Right lobe of liver (tissue), 6 donors: Measurements from ENCODE around the gene MEF2C. TPM values are rescaled to one million over a fixed set of nuclear protein-coding genes. Genes with fewer than 3 reads are reported as not detected.

Experiments
- ATAC-seq, 4 donors: fragments of 200-7000 bp; cut with Tn5 transposase; one replicate each; pipeline ENCODE4 v1.9.1; 2020; ENCODE audit warnings: mild to moderate bottlenecking in 4 of 4, moderate library complexity in 4 of 4
- DNase-seq, 3 donors: peaks; one replicate each; pipeline ENCODE4 v3.0.0-alpha.2; 2020
- H3K27ac ChIP-seq, 3 donors: fragments of 200-600 bp; one replicate each; pipeline ENCODE4 v1.8.0; 2022
- H3K27me3 ChIP-seq, 2 donors: fragments of 200-600 bp; one replicate each; pipeline ENCODE4 v1.8.0; 2022
- H3K36me3 ChIP-seq, 4 donors: fragments of 200-600 bp; sonication (generic) in 1 of 4; one replicate each; pipeline versions ENCODE4 v1.5.1 to v1.8.0; 2017 to 2022; ENCODE audit warnings: control low read depth in 1 of 4
- H3K4me1 ChIP-seq, 4 donors: fragments of 200-600 bp; sonication (generic) in 1 of 4; one replicate each; pipeline versions ENCODE4 v1.5.1 to v1.8.0; 2017 to 2022; ENCODE audit warnings: control low read depth in 1 of 4
- H3K4me3 ChIP-seq, 3 donors: fragments of 200-600 bp; one replicate each; pipeline ENCODE4 v1.8.0; 2022
- H3K9me3 ChIP-seq, 4 donors: fragments of 200-600 bp; sonication (generic) in 1 of 4; one replicate each; pipeline versions ENCODE4 v1.5.1 to v1.8.0; 2017 to 2022; ENCODE audit warnings: control low read depth in 1 of 4
- POLR2A ChIP-seq: fragments of 450-650 bp; IDR thresholded peaks from one replicate; pipeline ENCODE4 v1.6.1; 2017; ENCODE audit warnings: antibody characterized with exemption, mild to moderate bottlenecking
- WGBS: methylation state at CpG from one replicate; pipeline ENCODE4 v1.1.6; 2018; ENCODE audit warnings: low coverage, low lambda C conversion rate; ENCODE audit not compliant: insufficient coverage; ENCODE audit errors: missing lambda C conversion rate; 5-methylcytosine and 5-hydroxymethylcytosine counted together
- intact Hi-C, 2 donors: fragments of 100-400 bp; cut with DNase I; formaldehyde crosslinking; loops; one replicate each; pipeline versions ENCODE4 v1.11.2 to v1.14.1; 2022
- total RNA-seq, 6 experiments: library from RNA; depleted of rRNA in 2 of 6; stranded (reverse); fragments of >200 nt in 2 of 6; fragmentation: NEBNext Ultra II Directional in 3 of 6; extraction: Animal tissue kit (Norgen Biotek cat#: 25700) in 3 of 6; gene quantifications; one replicate each; pipeline versions ENCODE4 v1.1.0 to v1.2.4, GENCODE V29; 2016 to 2023
- TF ChIP-seq, protein P1 (sequence below), 4 donors: fragments of 200-600 bp in 3 of 4; fragments of 450-650 bp in 1 of 4; IDR thresholded peaks; one replicate each; pipeline versions ENCODE4 v1.5.1 to v1.8.0; 2016 to 2022; ENCODE audit warnings: antibody characterized with exemption in 4 of 4, mild to moderate bottlenecking in 2 of 4
- donor health status: DM: no; HTN: yes; CAD: no.
- donor health status: DM: no; HTN: no; CAD: no.
- donor health status: DM: no; HTN: no; CAD: no.
- donor health status: DM: no; HTN: yes; CAD: no.
- donor health status: DM: no; HTN: yes; CAD: no.

MEF2C gene
- total RNA-seq, 6 experiments from 2014 or later: 4.4 to 19.4 (median 6.4) TPM

DNA sequence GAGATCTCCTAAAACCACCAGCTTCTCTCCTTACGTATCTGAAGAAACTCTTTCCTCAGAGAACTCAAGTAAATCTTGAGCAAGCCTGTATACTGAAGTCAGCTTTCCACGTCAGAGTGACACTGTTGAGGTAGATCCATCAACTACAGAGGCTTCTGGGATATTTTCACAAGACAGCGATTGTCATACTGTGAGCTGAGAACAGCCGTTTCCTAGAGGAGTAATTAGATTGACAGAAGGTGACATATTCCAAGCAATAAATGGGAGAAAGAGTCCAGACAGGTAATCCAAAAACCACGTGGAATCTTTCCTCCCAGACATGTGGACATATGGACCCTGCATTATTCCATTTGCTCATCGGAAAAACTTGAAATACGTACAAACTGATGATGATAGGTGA lies 117.2 kb downstream of the MEF2C start:
- Histone ChIP-seq H3K4me1 (no peaks in the 10 kb centered on the region), H3K27ac (no peak overlapping the region), H3K36me3 (no peaks in the 10 kb centered on the region), H3K4me3 (no peak overlapping the region), H3K9me3 (no peaks in the 10 kb centered on the region), H3K27me3 (no peaks in the 10 kb centered on the region)
- intact Hi-C loops: no loop called here
- DNase-seq (no peak), ATAC-seq (no peak)
- TF ChIP-seq POLR2A: no peak
- TF ChIP-seq, protein P1, sequence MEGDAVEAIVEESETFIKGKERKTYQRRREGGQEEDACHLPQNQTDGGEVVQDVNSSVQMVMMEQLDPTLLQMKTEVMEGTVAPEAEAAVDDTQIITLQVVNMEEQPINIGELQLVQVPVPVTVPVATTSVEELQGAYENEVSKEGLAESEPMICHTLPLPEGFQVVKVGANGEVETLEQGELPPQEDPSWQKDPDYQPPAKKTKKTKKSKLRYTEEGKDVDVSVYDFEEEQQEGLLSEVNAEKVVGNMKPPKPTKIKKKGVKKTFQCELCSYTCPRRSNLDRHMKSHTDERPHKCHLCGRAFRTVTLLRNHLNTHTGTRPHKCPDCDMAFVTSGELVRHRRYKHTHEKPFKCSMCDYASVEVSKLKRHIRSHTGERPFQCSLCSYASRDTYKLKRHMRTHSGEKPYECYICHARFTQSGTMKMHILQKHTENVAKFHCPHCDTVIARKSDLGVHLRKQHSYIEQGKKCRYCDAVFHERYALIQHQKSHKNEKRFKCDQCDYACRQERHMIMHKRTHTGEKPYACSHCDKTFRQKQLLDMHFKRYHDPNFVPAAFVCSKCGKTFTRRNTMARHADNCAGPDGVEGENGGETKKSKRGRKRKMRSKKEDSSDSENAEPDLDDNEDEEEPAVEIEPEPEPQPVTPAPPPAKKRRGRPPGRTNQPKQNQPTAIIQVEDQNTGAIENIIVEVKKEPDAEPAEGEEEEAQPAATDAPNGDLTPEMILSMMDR (IDR thresholded peaks at IDR 0.05): no peak
- WGBS: 71% methylated on average over 5 of the region's 7 CpGs

- no peak for ATAC-seq
- Histone ChIP-seq H3K27me3 (no peaks in the 10 kb centered on the region), H3K4me3 (no peak overlapping the region), H3K9me3 (no peaks in the 10 kb centered on the region), H3K27ac (no peak overlapping the region), H3K36me3 (no peaks in the 10 kb centered on the region), H3K4me1 (no peaks in the 10 kb centered on the region)
- intact Hi-C loops: no loop called here
- TF ChIP-seq POLR2A: no peak
- TF ChIP-seq, protein P1 (IDR thresholded peaks at IDR 0.05): no peak
- DNase-seq: no peak
- 58% methylated on average over 2 of the region's 2 CpGs for WGBS
These were observed 117.8 kb downstream of the MEF2C start for GRCh38 chr5:88765171-88765570.

- Histone ChIP-seq H3K27ac (no peak overlapping the region), H3K4me1 (no peaks in the 10 kb centered on the region), H3K36me3 (no peaks in the 10 kb centered on the region), H3K9me3 (no peaks in the 10 kb centered on the region), H3K4me3 (no peak overlapping the region), H3K27me3 (no peaks in the 10 kb centered on the region)
- WGBS: 61% methylated on average over 2 of the region's 2 CpGs
- TF ChIP-seq, protein P1 (IDR thresholded peaks at IDR 0.05): no peak
- no peak for TF ChIP-seq POLR2A
- intact Hi-C loops: no loop called here
- ATAC-seq: no peak
- no peak for DNase-seq
These were observed 121.0 kb downstream of the MEF2C start for GRCh38 chr5:88761939-88762338.

- no peak overlapping the region for H3K4me3 ChIP-seq
- H3K4me1 ChIP-seq: no peaks in the 10 kb centered on the region
- no peak overlapping the region for H3K27ac ChIP-seq
- TF ChIP-seq, protein P1 (IDR thresholded peaks at IDR 0.05): no peak
- no peak for TF ChIP-seq POLR2A
- ATAC-seq (peak in 2 of 4 donors; percentile 34 to 43), DNase-seq (no peak)
- 42% methylated on average over 8 of the region's 8 CpGs for WGBS
- intact Hi-C loops: no loop called here
- no peaks in the 10 kb centered on the region for H3K9me3 ChIP-seq
- no peaks in the 10 kb centered on the region for H3K36me3 ChIP-seq
- H3K27me3 ChIP-seq: no peaks in the 10 kb centered on the region
These were observed 121.6 kb downstream of the MEF2C start for GRCh38 chr5:88761269-88761850.

GRCh38 chr5:88760527-88760926 lies 122.5 kb downstream of the MEF2C start:
- Histone ChIP-seq H3K4me3 (no peak overlapping the region), H3K4me1 (no peaks in the 10 kb centered on the region), H3K9me3 (no peaks in the 10 kb centered on the region), H3K27me3 (no peaks in the 10 kb centered on the region), H3K27ac (no peak overlapping the region), H3K36me3 (no peaks in the 10 kb centered on the region)
- TF ChIP-seq, protein P1 (IDR thresholded peaks at IDR 0.05): no peak
- TF ChIP-seq POLR2A: no peak
- intact Hi-C loops: no loop called here
- no peak for DNase-seq
- no peak for ATAC-seq
- 31% methylated on average over 4 of the region's 4 CpGs for WGBS
